Measurements from ENCODE around the gene CTDSP2. TPM values are rescaled to one million over a fixed set of nuclear protein-coding genes. Genes with fewer than 3 reads are reported as not detected.

The CTDSP2 gene
- total and polyA plus RNA-seq, 2 of the 8 experiments (the other 6 are each of a cell fraction or from before 2014, with no cell fraction given) = 71.3 to 91.7 TPM

GRCh38 chr12:57825451-57825850 lies 21.1 kb downstream of the CTDSP2 start (continued):
- TF ChIP-seq GTF2F1 (IDR thresholded peaks at IDR 0.05; ENCODE audit: borderline replicate concordance, low read depth, low read length) = no peak
- no peak for TF ChIP-seq NRF1 (IDR thresholded peaks at IDR 0.05; ENCODE audit: low read depth, low read length)
- no peak for TF ChIP-seq SAP30 (IDR thresholded peaks at IDR 0.05; ENCODE audit: insufficient read depth, insufficient replicate concordance, low read length)

Data from H1 (cell line).